ENCODE results near the gene CDC42. TPM values are rescaled to one million over a fixed set of nuclear protein-coding genes. Genes with fewer than 3 reads are reported as not detected.

CDC42 gene
- polyA plus RNA-seq, 1 donor from 2014 or later: 913 TPM

- Histone ChIP-seq H3K79me2 (replicated peaks; ENCODE audit: insufficient read depth, low read length) (no peaks in the 10 kb centered on the region), H3F3A (ENCODE audit: insufficient read depth, low read length, poor library complexity, severe bottlenecking) (no peaks in the 10 kb centered on the region), H3K4me3 (ENCODE audit: low read length) (no peak overlapping the region), H3K9me2 (ENCODE audit: insufficient read depth, low read length) (no peaks in the 10 kb centered on the region), H3K36me3 (ENCODE audit: insufficient read depth, low read length) (no peaks in the 10 kb centered on the region), H3K4me2 (ENCODE audit: low read length) (no peak overlapping the region), H3K27me3 (ENCODE audit: insufficient read depth, low read depth, low read length) (no peaks in the 10 kb centered on the region), H3K27ac (ENCODE audit: low read length) (no peak overlapping the region), H3K9me3 (ENCODE audit: low read length) (no peaks in the 10 kb centered on the region), H4K20me1 (ENCODE audit: insufficient read depth) (no peaks in the 10 kb centered on the region), H2AFZ (ENCODE audit: low read depth, low read length) (no peak overlapping the region), H3K9ac (ENCODE audit: low read length) (no peak overlapping the region)
- TF ChIP-seq POLR2AphosphoS5 (IDR thresholded peaks at IDR 0.05): no peak
- no peak for TF ChIP-seq EZH2 (IDR thresholded peaks at IDR 0.05; ENCODE audit: borderline replicate concordance, insufficient read depth, low read length, poor library complexity, severe bottlenecking)
- TF ChIP-seq REST (IDR thresholded peaks at IDR 0.05; ENCODE audit: borderline replicate concordance): no peak
- peak; percentile 89 for TF ChIP-seq RAD21 (conservative IDR thresholded peaks at IDR 0.05)
- TF ChIP-seq MXI1 (conservative IDR thresholded peaks at IDR 0.05; ENCODE audit: poor library complexity, severe bottlenecking): no peak
- peak; percentile 92 for TF ChIP-seq SMC3 (conservative IDR thresholded peaks at IDR 0.05; ENCODE audit: poor library complexity)
- peak; percentile 89 for TF ChIP-seq CTCF (IDR thresholded peaks at IDR 0.05; ENCODE audit: poor library complexity, severe bottlenecking)
- TF ChIP-seq TAF1 (IDR thresholded peaks at IDR 0.05; ENCODE audit: low read depth): no peak
Observed at GRCh38 chr1:22105611-22106207, 53.2 kb downstream of the CDC42 start.

GRCh38 chr1:22107126-22107525 is 54.6 kb downstream of the CDC42 start:
- no peak overlapping the region for H3K27ac ChIP-seq (ENCODE audit: low read length)
- no peaks in the 10 kb centered on the region for H3K36me3 ChIP-seq (ENCODE audit: insufficient read depth, low read length)
- H4K20me1 ChIP-seq (ENCODE audit: insufficient read depth): no peaks in the 10 kb centered on the region
- no peak overlapping the region for H3K4me3 ChIP-seq (ENCODE audit: low read length)
- TF ChIP-seq EZH2 (IDR thresholded peaks at IDR 0.05; ENCODE audit: borderline replicate concordance, insufficient read depth, low read length, poor library complexity, severe bottlenecking) (no peak), MXI1 (conservative IDR thresholded peaks at IDR 0.05; ENCODE audit: poor library complexity, severe bottlenecking) (no peak), SMC3 (conservative IDR thresholded peaks at IDR 0.05; ENCODE audit: poor library complexity) (no peak)
- H2AFZ ChIP-seq (ENCODE audit: low read depth, low read length): no peak overlapping the region
- H3K4me2 ChIP-seq (ENCODE audit: low read length): no peak overlapping the region
- no peaks in the 10 kb centered on the region for H3K27me3 ChIP-seq (ENCODE audit: insufficient read depth, low read depth, low read length)
- no peaks in the 10 kb centered on the region for H3K79me2 ChIP-seq (replicated peaks; ENCODE audit: insufficient read depth, low read length)
- no peaks in the 10 kb centered on the region for H3K9me2 ChIP-seq (ENCODE audit: insufficient read depth, low read length)
- no peaks in the 10 kb centered on the region for H3K9me3 ChIP-seq (ENCODE audit: low read length)
- no peak overlapping the region for H3K9ac ChIP-seq (ENCODE audit: low read length)
- no peaks in the 10 kb centered on the region for H3F3A ChIP-seq (ENCODE audit: insufficient read depth, low read length, poor library complexity, severe bottlenecking)

Data from neural cell (in vitro differentiated cells).